Prostate gland (tissue), 2 donors: ENCODE data around the gene C1orf94. TPM values are rescaled to one million over a fixed set of nuclear protein-coding genes. Genes with fewer than 3 reads are reported as not detected.

Experiments
- DNase-seq: peaks from one replicate; pipeline ENCODE4 v3.0.0-alpha.2; 2019; ENCODE audit warnings: low spot score
- H3K27ac ChIP-seq, 2 donors: fragments of 200-600 bp; sonication (generic); 2 replicates each; pipeline ENCODE4 v1.5.1; 2017 to 2019
- H3K27me3 ChIP-seq: fragments of 200-600 bp; sonication (generic); replicated peaks from 2 replicates; pipeline ENCODE4 v1.5.1; 2019; ENCODE audit not compliant: insufficient read depth
- H3K36me3 ChIP-seq, 2 donors: fragments of 200-600 bp; sonication (generic); 1 replicate in 1 of 2; 2 replicates in 1 of 2; pipeline versions ENCODE4 v1.5.1 to v1.8.1; 2017 to 2019
- H3K4me1 ChIP-seq: fragments of 200-600 bp; sonication (generic); replicated peaks from 2 replicates; pipeline ENCODE4 v1.5.1; 2019
- H3K4me3 ChIP-seq, 2 donors: fragments of 200-600 bp; sonication (generic); 2 replicates each; pipeline ENCODE4 v1.5.1; 2017 to 2019
- H3K9me3 ChIP-seq: fragments of 200-600 bp; sonication (generic); 2 replicates; pipeline ENCODE4 v1.5.1; 2017
- CTCF ChIP-seq, 4 experiments: fragments of 200-600 bp in 2 of 4; fragments of 450-650 bp in 2 of 4; sonication (generic) in 2 of 4; IDR thresholded peaks; 1 replicate in 3 of 4; 2 replicates in 1 of 4; pipeline ENCODE4 v1.5.1; 2016 to 2019; ENCODE audit warnings: antibody characterized with exemption in 4 of 4, mild to moderate bottlenecking in 2 of 4, moderate library complexity in 2 of 4
- POLR2A ChIP-seq: fragments of 450-650 bp; IDR thresholded peaks from one replicate; pipeline ENCODE4 v1.6.1; 2016; ENCODE audit warnings: antibody characterized with exemption, mild to moderate bottlenecking
- POLR2AphosphoS5 ChIP-seq: sonication (generic); formaldehyde crosslinking; IDR thresholded peaks from one replicate; pipeline ENCODE4 v1.6.1; 2017; ENCODE audit warnings: antibody characterized with exemption
- WGBS: methylation state at CpG from one replicate; pipeline ENCODE4 v1.1.5; 2018; 5-methylcytosine and 5-hydroxymethylcytosine counted together
- intact Hi-C: fragments of 100-400 bp; cut with DNase I; formaldehyde crosslinking; loops from one replicate; pipeline ENCODE4 v1.14.2; 2022
- total RNA-seq, 2 donors: library from RNA; depleted of rRNA; stranded (reverse); fragments of >200 nt; gene quantifications; one replicate each; pipeline ENCODE4 v1.1.0, GENCODE V29; 2016

C1orf94 gene
- total RNA-seq, 2 donors from 2014 or later: 2.3 TPM; not detected in 1

GRCh38 chr1:34156739-34157138, 20.0 kb upstream of the C1orf94 start:
- WGBS: 69% methylated on average over 3 of the region's 3 CpGs
- no peak overlapping the region for H3K4me3 ChIP-seq
- no peaks in the 10 kb centered on the region for H3K9me3 ChIP-seq
- no peak overlapping the region for H3K27ac ChIP-seq
- no peak for DNase-seq
- no peaks in the 10 kb centered on the region for H3K36me3 ChIP-seq
- peaks cover 1% of the 10 kb centered on the region for H3K27me3 ChIP-seq
- TF ChIP-seq POLR2AphosphoS5 (no peak), CTCF (IDR thresholded peaks at IDR 0.05) (no peak), POLR2A (no peak)
- intact Hi-C loops: no loop called here
- no peaks in the 10 kb centered on the region for H3K4me1 ChIP-seq

- WGBS: 3% methylated on average over 46 of the region's 46 CpGs
- H3K27me3 ChIP-seq: peaks cover 23% of the 10 kb centered on the region
- peak; percentile 32 for DNase-seq
- TF ChIP-seq POLR2AphosphoS5 (no peak), POLR2A (no peak), CTCF (IDR thresholded peaks at IDR 0.05) (peak; percentile 23 to 55 (median 38))
- H3K36me3 ChIP-seq: no peaks in the 10 kb centered on the region
- H3K9me3 ChIP-seq: no peaks in the 10 kb centered on the region
- H3K4me1 ChIP-seq: peaks cover 6% of the 10 kb centered on the region
- intact Hi-C loops: loop anchor here (5.0 to 10.0 kb wide), 2 partner anchors 418 to 531 kb away; no protein-coding TSS in a partner anchor
- H3K4me3 ChIP-seq: peak overlapping the region; percentile 13 to 37
- H3K27ac ChIP-seq: no peak overlapping the region
These were observed 13.6 kb upstream of the C1orf94 start for GRCh38 chr1:34162852-34163766.

- no peak for DNase-seq
- Histone ChIP-seq H3K9me3 (no peaks in the 10 kb centered on the region), H3K36me3 (no peaks in the 10 kb centered on the region), H3K27me3 (peaks cover 27% of the 10 kb centered on the region), H3K4me1 (peaks cover 6% of the 10 kb centered on the region), H3K4me3 (peak overlapping the region; percentile 13 to 37), H3K27ac (no peak overlapping the region)
- intact Hi-C loops: loop anchor here (5.0 to 10.0 kb wide), 2 partner anchors 419 to 532 kb away; no protein-coding TSS in a partner anchor
- WGBS: under 1% methylated on average over 62 of the region's 75 CpGs
- no peak for TF ChIP-seq CTCF (IDR thresholded peaks at IDR 0.05)
- TF ChIP-seq POLR2A: no peak
- no peak for TF ChIP-seq POLR2AphosphoS5
These were observed 12.6 kb upstream of the C1orf94 start for GRCh38 chr1:34163792-34164731.

- under 1% methylated on average over 65 of the region's 78 CpGs for WGBS
- no peak for TF ChIP-seq POLR2A
- no peak for TF ChIP-seq CTCF (IDR thresholded peaks at IDR 0.05)
- no peak for TF ChIP-seq POLR2AphosphoS5
- peaks cover 26% of the 10 kb centered on the region for H3K27me3 ChIP-seq
These were observed 11.8 kb upstream of the C1orf94 start, which contains the start of gene CSMD2 for GRCh38 chr1:34164771-34165391. TSS of gene CSMD2 (minus strand) at chr1:34165230. CDS start at chr1:34165097, 133 bp downstream.

More at GRCh38 chr1:34164771-34165391, 11.8 kb upstream of the C1orf94 start, which contains the start of gene CSMD2:
- no peak within 1 kb of the TSS for H3K27ac ChIP-seq
- peak within 1 kb of the TSS; percentile 14 to 37 for H3K4me3 ChIP-seq
- H3K9me3 ChIP-seq: no peaks in the 10 kb centered on the region
- DNase-seq: no peak
- no peaks in the 10 kb centered on the region for H3K36me3 ChIP-seq
- intact Hi-C loops: loop anchor here (5.0 to 10.0 kb wide), 2 partner anchors 420 to 533 kb away; no protein-coding TSS in a partner anchor
- peaks cover 6% of the 10 kb centered on the region for H3K4me1 ChIP-seq
